ENCODE results near the gene ENDOV.

The ENDOV gene

GRCh38 chr17:80432350-80432955, 17.5 kb downstream of the ENDOV start:
- no peak for DNase-seq

GRCh38 chr17:80432961-80433550, 18.1 kb downstream of the ENDOV start:
- no peak for DNase-seq

GRCh38 chr17:80433916-80434666, 19.1 kb downstream of the ENDOV start:
- DNase-seq: no peak

GRCh38 chr17:80437532-80437931, 22.6 kb downstream of the ENDOV start:
- no peak for DNase-seq

- no peak for DNase-seq
These were observed 23.8 kb downstream of the ENDOV start for GRCh38 chr17:80438806-80439205.

- DNase-seq: no peak
These were observed 24.5 kb downstream of the ENDOV start for GRCh38 chr17:80439499-80439898.

- no peak for DNase-seq
These were observed 26.2 kb downstream of the ENDOV start for GRCh38 chr17:80441133-80441578.

- DNase-seq: no peak
These were observed 26.8 kb downstream of the ENDOV start for GRCh38 chr17:80441598-80442322.

GRCh38 chr17:80442323-80442659, 27.3 kb downstream of the ENDOV start:
- DNase-seq: no peak

GRCh38 chr17:80442764-80443163, 27.8 kb downstream of the ENDOV start:
- DNase-seq: no peak

GRCh38 chr17:80443498-80443897, 28.5 kb downstream of the ENDOV start:
- DNase-seq: no peak

- no peak for DNase-seq
These were observed 29.1 kb downstream of the ENDOV start for GRCh38 chr17:80443916-80444643.

- no peak for DNase-seq
These were observed 29.6 kb downstream of the ENDOV start for GRCh38 chr17:80444644-80444979.

- DNase-seq: no peak
These were observed 30.2 kb downstream of the ENDOV start for GRCh38 chr17:80445007-80445725.

- DNase-seq: no peak
These were observed 30.8 kb downstream of the ENDOV start for GRCh38 chr17:80445726-80446110.

GRCh38 chr17:80446645-80447405, 31.9 kb downstream of the ENDOV start:
- DNase-seq: no peak

GRCh38 chr17:80447790-80448189, 32.8 kb downstream of the ENDOV start:
- DNase-seq: no peak

- DNase-seq: no peak
These were observed 34.4 kb downstream of the ENDOV start for GRCh38 chr17:80449194-80449929.

GRCh38 chr17:80449930-80450576, 35.1 kb downstream of the ENDOV start:
- no peak for DNase-seq

- no peak for DNase-seq
These were observed 36.3 kb downstream of the ENDOV start for GRCh38 chr17:80451104-80451775.

Data from SW 1271 (cell line).